SK-N-SH (cell line): Measurements from ENCODE around the gene BEND5.

Experiments used
- CTCF ChIP-seq: fragments of 200-600 bp; sonication (generic); IDR thresholded peaks from 2 replicates; pipeline ENCODE4 v1.6.1; 2017; ENCODE audit warnings: antibody characterized with exemption, mild to moderate bottlenecking, moderate library complexity
- EZH2phosphoT487 ChIP-seq: fragments of 200-600 bp; sonication (generic); IDR thresholded peaks from 2 replicates; pipeline ENCODE4 v1.6.1; 2017; ENCODE audit warnings: low read depth, mixed run types, mild to moderate bottlenecking, antibody characterized with exemption, moderate library complexity, borderline replicate concordance
- FOXJ3 ChIP-seq: sonication (generic); formaldehyde crosslinking; IDR thresholded peaks from 2 replicates; pipeline ENCODE4 v1.5.1; 2020; ENCODE audit warnings: mild to moderate bottlenecking, missing genetic modification reagents
- MAX ChIP-seq: IDR thresholded peaks from 2 replicates; pipeline ENCODE4 v1.4.0; 2012; ENCODE audit warnings: low read depth
- MXI1 ChIP-seq: IDR thresholded peaks from 2 replicates; pipeline ENCODE4 v1.6.1; 2012; ENCODE audit warnings: mild to moderate bottlenecking, low read depth, low read length, improper control_type of control experiment
- RAD21 ChIP-seq: IDR thresholded peaks from 2 replicates; pipeline ENCODE4 v1.6.1; 2012; ENCODE audit warnings: mild to moderate bottlenecking, low read length
- REST ChIP-seq: IDR thresholded peaks from 2 replicates; pipeline ENCODE4 v1.6.1; 2012; ENCODE audit warnings: mild to moderate bottlenecking, low read depth, low read length, moderate library complexity
- TCF12 ChIP-seq: IDR thresholded peaks from 2 replicates; pipeline ENCODE4 v1.4.0; 2012
- YY1 ChIP-seq: IDR thresholded peaks from 2 replicates; pipeline ENCODE4 v1.4.0; 2012; ENCODE audit warnings: low read depth, mild to moderate bottlenecking

- no peak for TF ChIP-seq EZH2phosphoT487
- TF ChIP-seq MXI1 = no peak
- peak; percentile 94 for TF ChIP-seq CTCF
- peak; percentile 76 for TF ChIP-seq RAD21
- no peak for TF ChIP-seq FOXJ3
- TF ChIP-seq MAX = no peak
- no peak for TF ChIP-seq YY1
- TF ChIP-seq REST = no peak
- no peak for TF ChIP-seq TCF12
These were observed 79.5 kb downstream of the BEND5 start for GRCh38 chr1:48697066-48697707.
